Activated CD4-positive, alpha-beta T cell treated with anti-CD3 and anti-CD28 coated beads for 24 hours (primary cell): ENCODE data around the gene PDIA2.
"Not testable (repeated sequence)": the region's sequence is repeated elsewhere in the genome, so short reads cannot be mapped to it uniquely, and the experiment has no call there.

Experiments used
- DNase-seq, 2 donors: peaks; one replicate each; pipeline ENCODE4 v3.0.0-alpha.2; 2020; ENCODE audit warnings: low read depth in 2 of 2

The PDIA2 gene

GRCh38 chr16:330741-331140 lies 47.8 kb downstream of the PDIA2 start:
- no peak for DNase-seq

GRCh38 chr16:331181-331814 lies 48.3 kb downstream of the PDIA2 start:
- not testable (repeated sequence) for DNase-seq

- DNase-seq, result no peak
Observed at GRCh38 chr16:333406-334094, 50.6 kb downstream of the PDIA2 start.

- DNase-seq, result not testable (repeated sequence)
Observed at GRCh38 chr16:334164-334832, 51.3 kb downstream of the PDIA2 start.

GRCh38 chr16:334861-335632 lies 52.1 kb downstream of the PDIA2 start:
- not testable (repeated sequence) for DNase-seq

GRCh38 chr16:336269-336668 lies 53.3 kb downstream of the PDIA2 start:
- DNase-seq, result no peak
